ENCODE data around the gene FSTL4. TPM values are rescaled to one million over a fixed set of nuclear protein-coding genes. Genes with fewer than 3 reads are reported as not detected.

FSTL4 gene
- total RNA-seq, 1 donor from 2014 or later: 14.3 TPM

DNA sequence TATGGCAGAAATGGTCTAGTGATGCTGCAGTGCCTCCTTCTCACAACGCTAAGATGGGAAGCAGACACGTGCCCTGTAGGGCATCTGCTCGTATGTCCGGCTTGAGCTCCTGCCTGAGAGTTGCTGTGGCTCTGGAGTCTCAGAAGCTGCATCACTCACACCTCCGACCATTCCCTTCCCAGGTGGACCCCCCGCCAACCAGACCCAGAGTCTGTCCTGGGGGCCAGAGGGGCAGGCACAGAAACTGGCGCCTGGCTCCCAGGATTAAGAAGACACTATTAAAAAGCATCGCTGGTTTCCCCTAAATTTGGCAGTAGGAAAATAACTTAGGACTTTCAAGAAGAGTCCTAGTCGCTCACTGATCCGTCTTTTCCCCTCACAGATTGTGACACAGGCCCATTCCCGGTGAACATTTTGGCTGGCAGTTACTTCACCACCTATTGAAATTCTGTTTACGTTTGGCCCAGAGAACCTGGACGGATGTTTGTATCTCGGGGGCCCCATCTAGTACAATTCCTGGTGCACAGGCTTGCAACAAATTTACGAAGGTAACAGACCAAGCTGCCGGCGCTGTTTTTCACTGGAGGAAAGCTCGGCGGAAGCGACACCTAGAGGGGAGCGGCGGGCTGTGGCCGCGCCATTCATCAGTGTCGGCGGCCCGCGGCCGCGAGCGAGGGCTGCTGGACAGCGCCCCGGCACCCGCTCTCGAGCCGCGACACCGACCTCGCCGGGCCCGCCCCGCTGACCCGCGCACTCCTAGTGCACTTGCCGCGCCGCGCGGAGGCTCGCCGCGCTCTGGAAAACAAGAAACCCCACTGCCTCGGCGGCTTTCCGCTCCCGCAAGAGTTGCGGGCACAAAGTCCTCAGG, 1.6 kb downstream of the FSTL4 start:
- H3K4me3 Mint-ChIP-seq: peak overlapping the region; percentile 69

GRCh38 chr5:133607451-133607850, 4.9 kb downstream of the FSTL4 start:
- TF ChIP-seq, protein P1, sequence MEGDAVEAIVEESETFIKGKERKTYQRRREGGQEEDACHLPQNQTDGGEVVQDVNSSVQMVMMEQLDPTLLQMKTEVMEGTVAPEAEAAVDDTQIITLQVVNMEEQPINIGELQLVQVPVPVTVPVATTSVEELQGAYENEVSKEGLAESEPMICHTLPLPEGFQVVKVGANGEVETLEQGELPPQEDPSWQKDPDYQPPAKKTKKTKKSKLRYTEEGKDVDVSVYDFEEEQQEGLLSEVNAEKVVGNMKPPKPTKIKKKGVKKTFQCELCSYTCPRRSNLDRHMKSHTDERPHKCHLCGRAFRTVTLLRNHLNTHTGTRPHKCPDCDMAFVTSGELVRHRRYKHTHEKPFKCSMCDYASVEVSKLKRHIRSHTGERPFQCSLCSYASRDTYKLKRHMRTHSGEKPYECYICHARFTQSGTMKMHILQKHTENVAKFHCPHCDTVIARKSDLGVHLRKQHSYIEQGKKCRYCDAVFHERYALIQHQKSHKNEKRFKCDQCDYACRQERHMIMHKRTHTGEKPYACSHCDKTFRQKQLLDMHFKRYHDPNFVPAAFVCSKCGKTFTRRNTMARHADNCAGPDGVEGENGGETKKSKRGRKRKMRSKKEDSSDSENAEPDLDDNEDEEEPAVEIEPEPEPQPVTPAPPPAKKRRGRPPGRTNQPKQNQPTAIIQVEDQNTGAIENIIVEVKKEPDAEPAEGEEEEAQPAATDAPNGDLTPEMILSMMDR (IDR thresholded peaks at IDR 0.05; ENCODE audit: unreplicated experiment): no peak
- no peak overlapping the region for H3K4me3 Mint-ChIP-seq
- DNase-seq (ENCODE audit: low spot score in 2 of 2, unreplicated experiment in 2 of 2): no peak
- H3K27me3 Mint-ChIP-seq (ENCODE audit: low read depth): peaks cover 70% of the 10 kb centered on the region
- H3K27ac Mint-ChIP-seq: no peak overlapping the region
- no peaks in the 10 kb centered on the region for H3K9me3 Mint-ChIP-seq
- H3K4me1 Mint-ChIP-seq: peaks cover 18% of the 10 kb centered on the region
- no peaks in the 10 kb centered on the region for H3K36me3 Mint-ChIP-seq

More for the DNA sequence above, 1.6 kb downstream of the FSTL4 start:
- peak; percentile 37 to 61 for DNase-seq (ENCODE audit: low spot score in 2 of 2, unreplicated experiment in 2 of 2)
- Mint-ChIP-seq H3K27me3 (ENCODE audit: low read depth) (peaks cover 80% of the 10 kb centered on the region), H3K9me3 (no peaks in the 10 kb centered on the region), H3K4me1 (peaks cover 23% of the 10 kb centered on the region), H3K36me3 (no peaks in the 10 kb centered on the region), H3K27ac (no peak overlapping the region)
- TF ChIP-seq, protein P1 (IDR thresholded peaks at IDR 0.05; ENCODE audit: unreplicated experiment): no peak

GRCh38 chr5:133606835-133607234, 5.5 kb downstream of the FSTL4 start:
- H3K9me3 Mint-ChIP-seq: no peaks in the 10 kb centered on the region
- no peak for DNase-seq (ENCODE audit: low spot score in 2 of 2, unreplicated experiment in 2 of 2)
- TF ChIP-seq, protein P1 (IDR thresholded peaks at IDR 0.05; ENCODE audit: unreplicated experiment): no peak
- no peak overlapping the region for H3K4me3 Mint-ChIP-seq
- no peak overlapping the region for H3K27ac Mint-ChIP-seq
- H3K4me1 Mint-ChIP-seq: peaks cover 18% of the 10 kb centered on the region
- no peaks in the 10 kb centered on the region for H3K36me3 Mint-ChIP-seq
- H3K27me3 Mint-ChIP-seq (ENCODE audit: low read depth): peaks cover 76% of the 10 kb centered on the region

DNA sequence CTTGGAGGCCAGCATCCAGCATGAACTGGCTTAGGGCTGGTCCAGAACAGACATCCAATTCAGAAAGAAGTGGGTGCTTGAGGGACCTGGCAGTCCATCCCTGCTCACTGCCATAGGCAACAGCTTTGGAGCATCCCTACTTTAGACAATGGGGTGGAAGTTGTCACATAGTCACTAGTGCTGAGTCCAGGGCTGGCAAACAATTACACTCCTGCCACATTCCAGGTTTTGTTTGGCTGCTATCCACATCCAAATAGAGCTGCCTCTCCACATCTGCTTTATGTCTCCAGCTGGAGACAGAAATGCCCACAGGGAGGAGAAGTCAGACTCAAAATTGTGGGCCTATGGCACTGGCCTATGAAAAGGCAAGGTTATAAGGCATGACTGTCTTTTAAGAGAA, 7.0 kb downstream of the FSTL4 start:
- Mint-ChIP-seq H3K27ac (no peak overlapping the region), H3K27me3 (ENCODE audit: low read depth) (peaks cover 73% of the 10 kb centered on the region), H3K4me3 (no peak overlapping the region), H3K36me3 (no peaks in the 10 kb centered on the region), H3K9me3 (no peaks in the 10 kb centered on the region), H3K4me1 (peaks cover 8% of the 10 kb centered on the region)
- DNase-seq (ENCODE audit: low spot score in 2 of 2, unreplicated experiment in 2 of 2): no peak
- TF ChIP-seq, protein P1 (IDR thresholded peaks at IDR 0.05; ENCODE audit: unreplicated experiment): no peak

- Mint-ChIP-seq H3K36me3 (no peaks in the 10 kb centered on the region), H3K9me3 (no peaks in the 10 kb centered on the region), H3K27ac (no peak overlapping the region), H3K4me1 (peaks cover 3% of the 10 kb centered on the region), H3K27me3 (ENCODE audit: low read depth) (peaks cover 60% of the 10 kb centered on the region), H3K4me3 (no peak overlapping the region)
- DNase-seq (ENCODE audit: low spot score in 2 of 2, unreplicated experiment in 2 of 2): no peak
- TF ChIP-seq, protein P1 (IDR thresholded peaks at IDR 0.05; ENCODE audit: unreplicated experiment): no peak
Measured at GRCh38 chr5:133603711-133604110, 8.6 kb downstream of the FSTL4 start.
